Vagina (tissue), 2 donors: ENCODE results near the gene MAPK7.

Experiments used
- CTCF ChIP-seq, 3 experiments: fragments of 450-650 bp in 2 of 3; fragments of 200-600 bp in 1 of 3; sonication (generic) in 1 of 3; IDR thresholded peaks; one replicate each; pipeline ENCODE4 v1.5.1; 2017 to 2019; ENCODE audit warnings: antibody characterized with exemption in 3 of 3, mild to moderate bottlenecking in 2 of 3, moderate library complexity in 2 of 3
- POLR2A ChIP-seq, 2 donors: fragments of 450-650 bp; IDR thresholded peaks; one replicate each; pipeline ENCODE4 v1.6.1; 2017; ENCODE audit warnings: antibody characterized with exemption in 2 of 2, mild to moderate bottlenecking in 2 of 2, moderate library complexity in 2 of 2
- POLR2AphosphoS5 ChIP-seq, 2 donors: sonication (generic); formaldehyde crosslinking; IDR thresholded peaks; one replicate each; pipeline ENCODE4 v1.9.0; 2017; ENCODE audit warnings: antibody characterized with exemption in 2 of 2, mild to moderate bottlenecking in 2 of 2, low read depth in 1 of 2; ENCODE audit not compliant: insufficient read depth in 1 of 2

GRCh38 chr17:19377602-19378415 lies 489 bp upstream of the MAPK7 start:
- TF ChIP-seq CTCF (IDR thresholded peaks at IDR 0.05) (peak in 2 of 3 experiments; percentile 6 to 20), POLR2A (IDR thresholded peaks at IDR 0.05) (peak in 1 of 2 donors; percentile 54), POLR2AphosphoS5 (IDR thresholded peaks at IDR 0.05; ENCODE audit: insufficient read depth in 1 of 2, low read depth in 1 of 2) (peak; percentile 92 to 98)
